Limb (tissue), 2 donors: ENCODE measurements around the gene ABCA8.
"Not testable (repeated sequence)": the region's sequence is repeated elsewhere in the genome, so short reads cannot be mapped to it uniquely, and the experiment has no call there.

Experiments used
- DNase-seq, 2 donors: peaks; one replicate each; pipeline ENCODE4 v3.0.0-alpha.2; 2016; ENCODE audit errors: extremely low spot score in 2 of 2

The ABCA8 gene

DNA sequence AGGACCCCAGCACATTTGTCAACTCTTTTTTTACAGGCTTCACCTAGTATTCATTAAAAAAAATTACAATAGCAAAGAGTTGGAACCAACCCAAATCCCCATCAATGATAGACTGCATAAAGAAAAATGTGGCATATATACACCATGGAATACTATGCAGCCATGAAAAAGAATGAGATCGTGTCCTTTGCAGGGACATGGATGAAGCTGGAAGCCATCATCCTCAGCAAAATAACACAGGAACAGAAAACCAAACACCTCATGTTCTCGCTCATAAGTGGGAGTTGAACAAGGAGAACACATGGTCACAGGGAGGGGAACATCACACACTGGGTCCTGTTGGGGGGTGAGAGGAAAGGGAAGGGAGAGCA is 11.4 kb downstream of the ABCA8 start:
- DNase-seq, result not testable (repeated sequence)

DNA sequence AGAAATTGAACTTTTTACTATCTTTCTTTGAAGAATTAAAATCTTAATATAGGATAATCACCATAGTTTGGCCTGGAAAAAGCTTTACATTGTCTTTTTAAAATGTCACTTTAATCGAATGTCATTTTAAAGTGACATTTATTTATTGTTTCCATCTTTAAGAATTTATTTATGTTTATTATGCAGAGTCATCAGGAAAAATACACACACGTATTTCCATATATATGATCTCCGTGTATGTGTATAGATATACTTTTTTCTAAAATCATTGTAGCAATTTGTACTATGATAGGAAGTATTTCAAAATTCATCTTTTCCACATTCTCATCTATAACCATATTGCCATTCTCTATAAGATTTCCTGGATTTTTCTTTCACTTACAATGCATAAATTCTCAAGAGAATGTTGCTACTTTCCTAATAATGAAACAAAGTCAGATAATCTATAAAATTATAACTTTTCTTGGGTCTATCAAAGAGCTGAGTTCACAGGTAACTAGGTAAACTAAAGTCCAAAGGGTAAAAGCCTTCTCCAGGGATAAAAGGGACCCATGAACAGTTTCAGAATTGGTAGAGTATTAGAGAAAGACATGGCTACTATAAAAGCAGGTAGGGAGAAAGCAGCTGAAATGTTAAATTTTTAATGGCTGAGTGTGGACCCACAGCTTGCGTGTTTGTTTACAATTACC is 11.9 kb downstream of the ABCA8 start:
- DNase-seq, result no peak

DNA sequence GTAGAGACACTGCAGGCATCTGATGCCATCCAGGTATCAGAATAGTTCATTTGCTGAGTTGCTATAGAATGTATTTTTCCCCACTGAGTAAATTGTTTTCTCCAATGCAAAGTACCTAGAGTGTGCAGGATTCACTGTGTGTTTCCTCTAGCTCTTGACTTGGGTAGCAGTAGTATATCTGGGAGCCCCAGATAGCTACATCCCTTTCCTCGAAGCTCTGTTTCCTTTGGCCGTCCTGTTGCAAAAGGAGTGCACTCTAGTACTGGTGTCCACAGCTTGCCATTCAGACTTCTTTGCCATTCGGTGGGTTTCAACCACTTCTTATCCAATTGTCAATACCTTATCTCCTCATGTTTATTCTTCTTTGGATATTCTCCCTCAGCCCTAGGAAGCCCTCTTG is 12.8 kb downstream of the ABCA8 start:
- DNase-seq, result no peak

DNA sequence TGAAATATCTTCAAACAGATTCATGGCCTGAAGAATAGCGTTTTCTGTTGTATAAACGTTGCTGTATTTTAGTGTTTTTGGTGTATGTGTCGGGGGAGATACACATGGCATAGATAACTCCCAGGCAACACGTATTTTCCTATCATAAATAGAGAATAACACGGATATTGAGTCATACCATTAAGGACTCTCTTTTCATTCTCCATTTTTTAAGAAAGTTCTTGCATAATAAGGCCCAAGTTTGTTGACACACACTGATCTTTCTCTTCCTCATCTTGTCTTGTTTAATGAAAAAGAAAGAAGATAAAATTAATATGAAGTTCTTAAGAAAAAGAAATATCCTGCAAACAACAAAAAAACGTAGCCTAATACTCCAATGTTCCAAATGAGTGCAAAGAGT is 13.4 kb downstream of the ABCA8 start:
- DNase-seq, result no peak

DNA sequence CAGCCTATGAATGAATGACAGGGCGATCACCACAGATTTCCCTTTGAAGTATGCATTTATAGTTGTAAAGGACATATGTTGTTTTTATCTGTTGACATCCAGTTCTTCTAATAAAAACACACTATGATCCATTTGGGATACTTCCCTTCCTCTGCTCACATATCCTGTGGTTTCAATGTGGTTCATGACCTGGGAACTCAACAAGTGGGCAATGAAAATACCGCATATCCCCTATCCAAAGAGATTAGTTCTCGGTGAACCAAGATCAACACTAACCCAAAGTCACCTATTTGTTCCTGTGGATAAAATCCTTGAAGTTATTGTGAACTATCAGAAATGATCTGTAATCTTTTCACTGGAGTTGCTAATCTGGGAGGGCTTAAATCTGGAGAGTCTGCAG is 16.0 kb downstream of the ABCA8 start:
- no peak for DNase-seq

DNA sequence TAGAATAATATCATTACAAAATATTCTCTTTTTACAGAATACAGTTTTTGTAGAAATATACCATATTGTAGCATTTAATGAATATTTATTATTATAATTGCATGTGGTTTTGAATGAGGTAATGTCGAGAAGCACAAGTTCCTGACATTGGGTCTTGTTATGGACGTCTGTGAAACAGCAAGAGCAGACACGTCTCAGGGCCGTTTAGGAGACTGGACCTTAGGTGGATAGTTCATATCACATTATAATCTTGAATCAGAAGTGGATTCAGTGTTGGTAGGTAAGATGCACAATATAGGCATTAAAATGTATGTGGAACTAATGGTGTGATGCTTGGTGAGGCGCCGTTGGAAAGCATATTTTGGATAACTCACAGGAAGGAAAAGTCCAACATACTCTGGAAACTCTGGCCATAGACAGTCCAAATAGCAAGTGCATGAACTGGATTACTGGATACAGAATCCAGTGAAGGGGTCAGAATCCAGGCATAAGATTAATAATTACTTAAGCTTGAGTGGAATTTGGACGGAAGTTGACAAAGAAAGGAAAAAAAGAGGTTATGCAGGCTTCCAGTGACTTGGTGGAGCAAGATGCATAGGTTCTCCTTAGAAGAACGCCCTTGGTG is 17.2 kb downstream of the ABCA8 start:
- no peak for DNase-seq

DNA sequence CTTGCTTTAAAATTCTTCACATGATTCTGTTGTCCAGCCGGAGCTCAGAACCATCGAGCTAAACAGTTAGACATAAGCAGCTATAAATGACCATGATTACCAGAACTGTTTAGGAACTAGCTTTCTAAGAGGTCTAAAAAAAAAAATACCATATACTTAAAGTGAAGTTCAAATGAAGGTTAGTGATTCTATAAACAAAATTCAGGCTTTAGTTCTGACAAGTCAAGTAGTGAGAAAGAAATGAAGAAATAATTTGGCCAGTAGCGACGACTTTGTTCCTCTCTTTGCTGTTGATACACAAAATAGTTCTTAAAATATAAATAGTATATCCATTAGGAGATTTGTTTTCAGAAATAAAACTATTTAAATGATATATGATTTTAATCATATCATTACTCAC is 27.7 kb downstream of the ABCA8 start:
- DNase-seq, result no peak

DNA sequence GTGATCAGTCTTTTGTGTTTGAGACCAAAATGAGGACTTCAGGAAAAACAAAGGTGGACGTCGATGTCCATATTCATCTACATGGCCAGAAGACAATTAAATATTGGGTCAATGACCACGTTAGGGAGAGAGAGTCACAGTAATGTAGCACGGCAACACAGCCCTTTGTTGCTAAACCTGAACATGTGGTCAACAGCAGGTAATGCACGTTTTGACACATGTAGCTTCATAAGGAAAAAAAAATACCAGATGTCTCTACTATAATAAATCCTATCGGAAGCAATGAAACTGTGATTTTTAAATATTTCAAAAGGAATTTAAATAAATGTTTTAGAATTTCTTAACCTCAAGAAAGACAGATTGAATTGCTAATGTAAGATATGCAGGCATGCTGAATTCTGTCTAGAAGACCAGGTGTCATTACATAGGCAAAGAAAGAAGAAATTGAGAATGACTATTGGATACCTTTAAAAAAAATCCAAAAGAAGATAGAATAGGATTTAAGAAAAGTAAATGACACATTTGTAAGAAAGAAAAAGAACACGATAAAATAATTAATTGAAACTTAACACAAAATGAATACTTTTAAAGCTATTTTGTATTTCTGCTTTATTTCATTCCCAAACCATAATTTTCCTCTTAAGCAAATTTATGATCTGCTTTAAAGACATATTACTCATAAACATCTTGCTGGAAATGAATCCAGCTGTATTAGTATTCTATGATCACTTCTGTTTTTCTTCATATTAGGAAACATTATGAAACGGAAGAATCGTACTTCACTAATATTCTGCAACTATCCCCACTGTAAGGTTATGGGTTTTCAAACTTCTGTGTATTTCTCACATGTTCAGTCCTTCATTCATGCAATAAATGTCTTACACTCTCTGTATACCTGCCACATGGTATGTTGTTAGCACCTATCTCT is 30.1 kb downstream of the ABCA8 start:
- DNase-seq, result no peak

DNA sequence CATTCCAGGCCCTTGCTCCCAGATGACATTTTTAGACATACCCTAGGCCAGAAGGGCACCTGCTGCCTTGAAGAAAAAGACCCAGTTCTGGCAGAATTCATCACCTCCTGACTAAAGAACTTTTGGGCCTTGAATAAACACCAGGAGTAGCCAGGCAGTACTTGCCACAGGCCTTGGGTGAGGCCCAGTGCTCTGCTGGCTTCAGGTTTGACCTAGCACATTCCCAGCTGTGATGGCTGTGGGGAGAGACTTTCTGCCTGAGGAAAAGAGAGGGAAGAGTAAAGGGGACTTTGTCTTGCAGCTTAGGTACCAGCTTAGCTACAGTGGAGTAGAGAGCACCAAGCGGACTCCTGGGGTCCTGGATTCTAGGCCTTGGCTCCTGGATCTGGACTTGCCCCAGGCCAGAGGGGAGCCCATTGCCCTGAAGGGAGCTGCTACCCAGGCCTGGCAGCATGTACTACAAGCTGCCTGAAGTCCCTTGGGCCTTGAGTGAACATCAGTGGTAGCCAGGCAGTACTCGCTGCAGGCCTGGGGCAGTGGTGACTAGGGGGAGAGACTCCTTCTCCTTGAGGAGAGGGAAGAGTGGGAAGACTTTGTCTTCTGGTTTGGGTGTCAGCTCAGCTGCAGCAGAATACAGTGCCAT is 44.3 kb downstream of the ABCA8 start:
- no peak for DNase-seq

DNA sequence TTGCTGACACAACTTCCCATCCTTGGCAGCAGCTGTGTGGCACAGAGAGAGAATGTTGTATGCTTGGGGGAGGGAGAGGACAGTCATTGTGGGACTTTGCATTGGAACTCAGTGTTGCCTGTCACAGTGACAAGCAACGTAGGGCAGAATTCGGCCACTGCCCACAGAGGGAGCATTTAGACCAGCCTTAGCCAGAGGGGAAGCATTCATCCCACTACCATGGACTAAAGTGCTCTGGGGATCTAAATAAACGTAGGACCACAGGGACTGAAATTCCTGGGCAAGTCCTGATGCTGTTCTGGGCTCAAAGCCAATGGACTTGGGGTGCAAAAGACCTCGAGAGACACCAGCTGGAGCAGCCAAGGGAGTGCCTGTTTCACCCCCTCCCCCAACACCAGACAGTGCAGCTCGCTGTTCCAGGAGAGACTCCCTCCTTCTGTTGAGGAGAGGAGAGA is 44.9 kb downstream of the ABCA8 start:
- peak in 1 of 2 donors; percentile 35 for DNase-seq

DNA sequence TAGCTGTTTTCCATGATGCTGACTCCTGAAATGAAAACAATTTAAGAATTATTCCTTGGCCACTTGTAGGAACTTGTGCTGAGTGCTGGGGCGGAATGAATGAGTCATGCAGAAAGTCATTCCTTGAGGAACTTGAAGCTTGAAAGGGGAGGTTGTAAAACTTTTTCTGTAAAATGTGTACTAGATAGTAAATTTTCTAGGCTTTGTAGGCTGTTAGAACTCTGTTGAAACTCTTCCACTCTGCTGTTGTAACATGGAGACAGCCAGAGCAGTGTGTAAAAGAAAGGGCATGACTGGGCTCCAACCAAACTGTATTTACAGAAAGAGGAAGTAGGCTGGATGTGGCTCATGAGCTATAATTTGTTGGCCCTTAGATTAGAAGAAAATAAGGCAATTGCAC is 46.1 kb downstream of the ABCA8 start:
- DNase-seq, result peak; percentile 29 to 75

DNA sequence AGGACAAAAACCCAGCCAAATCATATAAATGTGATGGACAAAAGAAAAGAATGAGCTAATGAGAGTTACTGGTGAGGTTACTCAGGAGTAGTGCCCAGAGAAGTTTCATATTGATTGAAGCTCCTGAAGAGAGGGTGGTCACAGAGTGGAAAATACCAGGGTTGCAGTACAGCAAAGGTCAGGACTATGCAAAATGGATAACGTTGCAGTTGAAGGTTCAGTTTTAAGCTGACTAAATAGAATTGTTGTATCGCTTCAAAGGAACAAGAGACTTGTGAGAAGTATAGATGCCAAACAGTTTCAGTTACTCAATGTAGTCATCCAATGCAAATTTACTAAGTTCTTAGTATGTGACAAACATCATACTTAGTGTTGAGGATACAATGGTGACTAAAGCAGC is 47.1 kb downstream of the ABCA8 start:
- DNase-seq, result no peak

DNA sequence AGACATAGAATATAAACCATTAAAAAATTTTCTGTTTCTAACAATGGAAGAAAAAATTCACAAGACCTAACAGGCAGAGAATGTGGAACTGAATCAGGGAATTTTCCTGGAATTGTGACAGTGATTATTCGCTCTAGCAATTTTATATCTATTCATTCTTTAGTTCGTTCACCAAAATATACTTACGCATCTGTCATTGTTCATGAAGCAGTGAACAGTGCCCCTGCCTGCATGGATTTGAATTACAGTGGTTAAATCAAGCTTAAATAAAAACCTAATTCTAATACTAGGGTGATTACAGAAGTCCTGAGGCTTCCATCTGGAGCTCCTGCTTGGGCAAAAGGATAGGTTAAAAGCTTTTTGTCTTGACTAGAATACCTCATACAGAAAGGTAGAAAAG is 48.6 kb downstream of the ABCA8 start:
- peak in 1 of 2 donors; percentile 45 for DNase-seq

DNA sequence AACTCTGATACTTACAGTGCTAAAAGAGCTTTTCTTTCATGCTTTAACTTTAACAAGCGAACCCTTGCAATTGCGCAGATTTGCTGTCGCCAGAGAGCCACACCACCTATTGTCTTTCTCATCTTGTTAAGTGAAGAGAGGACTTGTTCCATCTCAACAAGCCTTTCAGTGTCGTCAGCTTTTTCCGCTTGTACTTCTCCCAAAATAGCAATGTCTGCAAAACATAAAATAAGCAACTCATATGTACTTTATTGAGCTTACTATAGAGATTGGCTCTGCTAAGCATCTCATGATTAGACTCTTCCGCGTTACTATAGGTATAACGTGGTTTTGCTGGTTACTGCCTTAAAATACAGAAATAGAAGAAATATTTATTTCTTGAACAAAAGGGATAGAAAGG is 51.9 kb downstream of the ABCA8 start:
- no peak for DNase-seq

DNA sequence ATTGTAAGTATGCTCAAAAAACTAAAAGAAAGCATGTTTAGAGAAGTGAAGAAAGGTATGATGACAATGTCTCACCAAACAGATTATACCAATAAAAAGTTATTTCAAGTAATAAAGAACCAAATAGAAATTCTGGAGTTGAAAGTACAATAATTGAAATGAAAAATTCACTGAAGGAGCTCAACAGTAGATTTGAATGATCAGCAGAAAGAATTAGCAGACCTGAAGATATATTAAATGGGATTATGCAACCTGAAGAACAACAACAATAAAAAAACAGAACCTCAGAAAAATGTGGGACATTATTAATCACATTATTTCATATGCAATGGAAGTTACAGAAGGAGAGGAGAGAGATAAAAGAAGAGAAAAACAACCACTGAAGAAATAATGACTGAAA is 57.6 kb downstream of the ABCA8 start:
- no peak for DNase-seq

DNA sequence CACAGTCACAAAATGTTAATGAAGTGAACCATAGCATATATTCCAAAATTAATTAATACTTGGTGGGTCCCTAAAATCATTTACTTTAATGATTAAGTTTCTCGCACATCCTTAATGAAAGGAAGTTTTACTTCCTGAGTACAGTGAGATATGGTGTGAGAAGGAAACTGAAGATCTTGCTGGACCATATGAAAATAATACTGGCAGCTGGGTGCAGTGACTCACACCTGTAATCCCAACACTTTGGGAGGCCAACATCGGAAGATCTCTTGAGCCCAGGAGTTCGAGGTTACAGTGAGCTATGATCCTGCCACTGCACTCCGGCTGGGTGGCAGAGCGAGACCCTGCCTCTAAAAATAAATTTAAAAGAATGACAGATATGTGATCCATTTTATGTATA is 62.5 kb downstream of the ABCA8 start:
- DNase-seq, result no peak

DNA sequence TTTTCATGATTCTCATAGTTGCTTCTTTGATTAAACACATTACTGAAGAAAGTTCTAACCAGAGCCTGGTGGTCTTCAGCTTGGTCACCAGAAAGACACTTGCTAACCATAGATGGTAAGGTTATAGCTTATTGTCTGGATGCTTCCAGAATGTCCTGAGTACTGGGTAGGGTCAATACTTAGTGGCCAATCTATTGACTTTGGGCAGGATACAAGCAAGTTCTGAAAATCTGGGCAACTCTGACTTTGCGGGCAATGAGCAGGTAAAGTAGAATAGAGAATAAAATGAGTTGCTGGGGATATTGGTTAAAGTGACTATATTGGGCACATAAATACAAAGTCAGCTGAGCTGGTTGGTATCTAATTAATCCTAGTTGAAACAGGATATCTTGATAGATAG is 63.0 kb downstream of the ABCA8 start:
- DNase-seq, result no peak

DNA sequence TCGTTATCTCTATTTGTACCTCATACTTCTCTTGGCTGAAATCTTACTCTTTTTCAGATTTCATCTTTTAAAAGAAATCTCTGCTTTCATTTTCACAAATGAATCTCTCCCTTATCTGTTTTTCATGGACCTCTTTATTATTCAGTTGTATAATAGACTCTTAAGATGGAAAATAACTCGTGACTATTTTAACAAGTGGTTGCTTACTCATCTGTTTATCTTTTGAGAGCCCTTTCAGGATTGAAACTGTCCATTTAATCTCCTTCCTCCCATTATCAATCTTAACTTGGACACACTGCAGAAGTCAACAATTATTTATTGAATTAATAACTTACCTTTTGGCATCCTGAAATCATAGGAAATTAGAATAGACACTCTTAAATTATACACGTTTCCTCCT is 68.8 kb downstream of the ABCA8 start:
- no peak for DNase-seq

DNA sequence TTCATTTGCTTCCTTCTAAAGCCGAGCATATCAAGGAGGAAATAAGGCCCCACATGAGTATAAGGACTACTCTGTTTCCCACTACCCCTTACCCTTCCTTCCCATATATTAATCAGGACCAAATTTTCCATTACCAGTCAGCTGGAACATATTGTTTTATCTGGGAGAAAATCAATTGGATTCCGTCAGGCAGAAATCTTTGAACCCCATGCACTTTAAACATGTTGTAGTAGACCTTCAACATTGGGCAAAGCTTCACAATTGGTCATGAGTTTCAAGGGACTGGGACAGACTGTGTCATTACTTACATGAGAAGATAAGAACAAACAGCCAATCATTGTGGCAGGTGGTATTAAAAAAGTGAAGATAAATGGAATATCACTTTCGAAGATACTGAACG is 70.3 kb downstream of the ABCA8 start:
- DNase-seq, result no peak

DNA sequence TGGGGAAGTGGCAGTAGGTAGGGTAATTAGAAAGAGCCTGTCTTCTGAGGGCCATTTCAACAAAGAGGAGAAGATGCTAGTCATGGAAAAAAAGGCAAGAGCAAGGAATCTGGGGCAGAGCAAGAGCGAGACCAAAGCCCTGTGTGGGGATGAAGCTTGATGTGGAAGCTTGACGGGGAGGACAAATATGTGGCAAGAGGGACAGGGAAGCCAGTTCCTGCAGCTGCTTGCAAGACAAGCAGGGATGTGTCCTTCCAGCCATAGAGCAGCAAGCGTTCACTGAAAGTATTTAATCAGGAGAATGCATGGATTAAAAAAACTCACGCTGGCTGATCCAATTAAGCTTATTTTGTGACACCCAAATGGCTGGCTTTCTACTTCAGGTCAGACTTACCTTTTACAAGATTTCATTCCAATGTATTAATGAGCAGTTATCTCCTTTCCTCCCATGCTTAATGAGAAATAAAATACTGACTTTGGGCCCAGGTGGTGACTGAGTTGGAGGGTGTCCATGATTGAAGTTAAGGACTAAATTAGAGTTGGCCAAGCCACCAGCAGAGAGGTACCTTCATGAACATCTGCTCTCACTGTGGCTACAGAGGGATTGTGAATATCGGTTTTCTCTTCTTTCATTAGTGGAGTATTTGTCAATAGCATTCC is 76.8 kb downstream of the ABCA8 start:
- DNase-seq, result no peak

DNA sequence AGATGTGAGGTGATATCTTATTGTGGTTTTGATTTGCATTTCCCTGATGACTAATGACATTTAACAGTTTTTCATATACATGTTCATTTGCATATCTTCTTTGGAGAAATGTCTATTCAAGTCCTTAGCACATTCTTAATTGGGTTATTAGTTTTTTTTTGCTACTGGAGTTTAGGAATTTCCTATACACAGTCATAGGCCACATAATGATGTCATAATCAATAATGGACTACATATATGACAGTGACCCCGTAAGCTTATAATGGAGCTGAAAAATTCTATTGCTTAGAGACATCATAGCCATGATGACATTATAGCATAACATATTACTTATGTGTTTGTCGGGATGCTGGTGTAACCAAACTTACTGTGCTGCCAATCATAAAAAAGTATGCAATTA is 83.7 kb downstream of the ABCA8 start:
- no peak for DNase-seq
